ENCODE results near the gene SLC35G2. TPM values are rescaled to one million over a fixed set of nuclear protein-coding genes. Genes with fewer than 3 reads are reported as not detected.
"Not testable (repeated sequence)": the region's sequence is repeated elsewhere in the genome, so short reads cannot be mapped to it uniquely, and the experiment has no call there.

SLC35G2 gene
- total RNA-seq, 2 donors from 2014 or later: 1.9 to 6.4 TPM

DNA sequence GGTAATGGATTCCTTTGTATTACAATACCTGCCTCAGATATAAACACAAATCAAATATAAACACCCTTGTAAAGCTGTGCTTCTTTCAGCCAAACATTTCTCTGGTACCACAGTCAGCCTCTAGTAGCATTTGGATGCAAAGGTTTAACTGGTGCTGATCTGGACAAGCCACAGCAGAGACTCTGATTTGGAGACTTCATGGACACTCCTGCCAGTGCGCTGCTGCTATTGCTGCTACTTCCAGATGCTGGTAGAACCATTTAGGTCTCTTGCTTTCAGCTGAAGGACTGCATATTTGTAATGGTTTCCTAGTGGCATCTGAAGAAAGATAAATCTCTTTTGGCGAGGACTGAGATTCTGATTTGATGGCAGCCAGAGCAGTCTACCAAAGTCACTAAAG, 80.0 kb downstream of the SLC35G2 start:
- peaks cover 19 to 32% of the 10 kb centered on the region in 2 donors for H3K9me3 Mint-ChIP-seq
- DNase-seq (ENCODE audit: low spot score in 2 of 2) (no peak), ATAC-seq (no peak)
- peaks cover 32 to 47% of the 10 kb centered on the region in 2 donors for H3K36me3 Mint-ChIP-seq
- H3K27ac Mint-ChIP-seq: no peak overlapping the region

DNA sequence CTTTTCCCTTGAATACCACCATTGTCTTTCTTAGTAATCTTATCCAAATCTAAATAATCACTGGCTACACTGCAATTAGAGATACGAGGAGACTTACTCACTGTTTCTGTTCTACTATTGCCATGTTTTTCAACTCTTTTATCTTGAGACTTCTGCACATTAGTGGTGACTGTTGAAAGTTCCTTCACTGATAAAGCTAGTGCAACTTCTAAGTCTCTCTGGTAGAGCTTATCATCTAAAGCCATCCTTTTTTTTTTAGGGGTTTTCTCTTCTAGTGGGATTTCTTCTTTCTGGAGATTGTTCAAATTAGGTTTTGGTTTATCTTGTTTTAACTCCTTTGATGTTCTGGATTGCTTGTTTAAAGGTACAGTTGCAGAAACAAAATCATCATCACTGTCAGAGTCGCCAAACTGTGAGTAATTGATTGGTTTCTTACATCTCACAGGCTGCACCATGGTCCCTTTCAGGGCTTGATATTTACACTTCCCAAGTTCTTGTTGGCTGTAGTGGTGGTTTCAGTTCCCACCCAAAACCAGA, 80.8 kb downstream of the SLC35G2 start:
- Mint-ChIP-seq H3K36me3 (peaks cover 32 to 48% of the 10 kb centered on the region in 2 donors), H3K27ac (no peak overlapping the region), H3K9me3 (peaks cover 19 to 30% of the 10 kb centered on the region in 2 donors)
- ATAC-seq: peak; percentile 82 to 95
- no peak for DNase-seq (ENCODE audit: low spot score in 2 of 2)

DNA sequence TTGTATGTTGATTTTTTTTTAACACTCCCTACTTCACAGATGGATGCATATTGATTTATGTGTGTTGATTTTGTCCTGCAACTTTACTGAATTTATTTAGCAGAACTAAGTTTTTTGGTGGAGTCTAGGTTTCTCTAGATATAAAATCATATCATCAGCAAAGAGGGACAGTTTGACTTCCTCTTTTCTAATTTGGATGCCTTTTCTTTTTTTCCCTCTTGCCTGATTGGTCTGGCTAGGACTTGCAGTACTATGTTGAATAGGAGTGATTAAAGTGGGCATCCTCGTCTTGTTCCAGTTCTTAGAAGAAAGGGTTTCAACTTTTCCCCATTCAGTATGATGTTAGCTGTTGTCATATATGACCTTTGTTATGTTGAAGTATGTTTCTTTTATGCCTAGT, 81.8 kb downstream of the SLC35G2 start:
- H3K27ac Mint-ChIP-seq; ATAC-seq; DNase-seq (ENCODE audit: low spot score in 2 of 2): not testable (repeated sequence)
- H3K9me3 Mint-ChIP-seq: peaks cover 19 to 30% of the 10 kb centered on the region in 2 donors
- H3K36me3 Mint-ChIP-seq: peaks cover 37 to 57% of the 10 kb centered on the region in 2 donors

DNA sequence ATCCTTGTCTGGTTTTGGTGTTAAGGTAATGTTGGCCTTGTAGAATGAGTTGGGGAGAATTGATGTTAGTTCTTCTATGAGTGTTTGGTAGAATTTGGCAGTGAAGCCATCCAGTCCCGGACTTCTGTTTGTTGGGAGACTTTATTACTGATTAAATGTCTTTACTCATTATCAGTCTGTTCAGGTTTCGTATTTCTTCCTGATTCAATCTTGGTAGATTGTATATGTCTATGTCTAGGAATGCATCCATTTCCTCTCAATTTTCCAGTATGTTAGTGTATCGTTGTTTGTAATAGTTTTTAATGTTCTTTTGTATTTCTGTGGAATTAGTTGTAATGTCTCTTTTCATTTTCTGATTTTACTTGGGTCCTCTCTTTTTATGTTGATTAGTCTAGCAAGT, 82.5 kb downstream of the SLC35G2 start:
- H3K27ac Mint-ChIP-seq: no peak overlapping the region
- DNase-seq (ENCODE audit: low spot score in 2 of 2) (no peak), ATAC-seq (no peak)
- H3K9me3 Mint-ChIP-seq: peaks cover 19 to 30% of the 10 kb centered on the region in 2 donors
- H3K36me3 Mint-ChIP-seq: peaks cover 37 to 62% of the 10 kb centered on the region in 2 donors

GRCh38 chr3:136902530-136902929, 83.6 kb downstream of the SLC35G2 start:
- H3K36me3 Mint-ChIP-seq: peaks cover 37 to 62% of the 10 kb centered on the region in 2 donors
- H3K27ac Mint-ChIP-seq; ATAC-seq; DNase-seq (ENCODE audit: low spot score in 2 of 2): not testable (repeated sequence)
- H3K9me3 Mint-ChIP-seq: peaks cover 19 to 30% of the 10 kb centered on the region in 2 donors

DNA sequence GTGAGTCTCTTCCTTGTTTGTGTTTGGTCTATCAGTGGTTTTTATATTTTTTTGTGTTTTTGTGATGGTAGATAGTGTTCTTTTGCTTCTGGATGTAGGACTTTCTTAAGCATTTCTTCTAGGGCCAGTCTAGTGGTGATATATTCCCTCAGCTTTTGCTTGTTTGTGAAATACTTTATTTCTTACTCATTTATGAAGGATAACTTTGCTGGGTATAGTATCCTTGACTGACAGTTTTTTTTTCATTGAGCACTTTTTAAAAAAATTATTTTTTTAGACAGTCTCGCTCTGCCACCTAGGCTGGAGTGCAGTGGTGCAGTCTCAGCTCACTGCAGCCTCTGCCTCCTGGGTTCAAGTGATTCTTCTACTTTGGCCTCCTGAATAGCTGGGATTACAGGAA, 85.0 kb downstream of the SLC35G2 start:
- H3K36me3 Mint-ChIP-seq: peaks cover 37 to 62% of the 10 kb centered on the region in 2 donors
- no peak for DNase-seq (ENCODE audit: low spot score in 2 of 2)
- no peak overlapping the region for H3K27ac Mint-ChIP-seq
- peaks cover 19 to 30% of the 10 kb centered on the region in 2 donors for H3K9me3 Mint-ChIP-seq
- no peak for ATAC-seq

DNA sequence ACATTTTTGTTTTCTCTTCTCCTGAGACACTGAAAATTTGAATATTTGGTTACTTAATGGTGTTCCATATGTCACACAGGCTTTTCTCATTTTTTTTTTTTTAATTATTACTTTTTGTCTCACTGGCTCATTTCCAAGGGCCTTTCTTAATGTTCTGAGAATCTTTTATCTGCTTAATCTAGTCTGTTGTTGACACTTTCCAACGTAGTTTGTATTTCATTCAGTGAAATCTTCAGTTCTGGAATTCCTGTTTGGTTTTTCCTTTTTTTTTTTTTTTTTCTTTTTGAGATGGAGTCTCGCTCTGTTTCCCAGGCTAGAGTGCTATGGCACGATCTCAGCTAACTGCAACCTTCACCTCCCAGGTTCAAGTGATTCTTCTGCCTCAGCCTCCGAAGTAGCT, 85.8 kb downstream of the SLC35G2 start:
- Mint-ChIP-seq H3K9me3 (peaks cover 19 to 30% of the 10 kb centered on the region in 2 donors), H3K27ac (no peak overlapping the region), H3K36me3 (peaks cover 37 to 61% of the 10 kb centered on the region in 2 donors)
- DNase-seq (ENCODE audit: low spot score in 2 of 2): no peak
- ATAC-seq: no peak

Other genes starting within 250 kb of the SLC35G2 start
- 10 to 100 TPM; 35.8 to 40.5 TPM for gene STAG1, start 66.7 kb upstream of the SLC35G2 start, total RNA-seq
- 10 to 100 TPM; 34.6 to 45.1 TPM for gene NCK1, start 43.1 kb downstream of the SLC35G2 start, total RNA-seq
- gene IL20RB, start 138.9 kb downstream of the SLC35G2 start, total RNA-seq: 1 to 10 TPM; 1.8 to 1.9 TPM

Measured in activated naive CD4-positive, alpha-beta T cell treated with anti-CD3 and anti-CD28 coated beads, Interleukin-2, amount 50 U/mL, for 72 hours (primary cell).